Measurements from ENCODE around the gene GRPEL1. TPM values are rescaled to one million over a fixed set of nuclear protein-coding genes. Genes with fewer than 3 reads are reported as not detected.

Gene GRPEL1
- total RNA-seq, 6 experiments from 2014 or later = 30.0 to 49.2 (median 45.3) TPM

- Histone ChIP-seq H3K4me3 (no peak overlapping the region), H3K36me3 (peaks cover 2 to 6% (median 4%) of the 10 kb centered on the region in 4 donors), H3K27me3 (no peaks in the 10 kb centered on the region), H3K9me3 (no peaks in the 10 kb centered on the region), H3K27ac (no peak overlapping the region), H3K4me1 (peaks cover 0 to 41% (median 18%) of the 10 kb centered on the region in 4 donors)
- TF ChIP-seq POLR2A (IDR thresholded peaks at IDR 0.05) (no peak), CTCF (IDR thresholded peaks at IDR 0.05) (no peak)
- ATAC-seq (peak; percentile 3 to 39 (median 36)), DNase-seq (no peak)
- intact Hi-C loops (cut with DNase I) = no loop called here
- WGBS (ENCODE audit: insufficient coverage, low coverage, low lambda C conversion rate, missing lambda C conversion rate) = 73% methylated on average over 3 of the region's 11 CpGs
These were observed 18.1 kb downstream of the GRPEL1 start for GRCh38 chr4:7049739-7050138.

GRCh38 chr4:7049295-7049694 lies 18.6 kb downstream of the GRPEL1 start:
- intact Hi-C loops (cut with DNase I) = no loop called here
- Histone ChIP-seq H3K27me3 (no peaks in the 10 kb centered on the region), H3K36me3 (peaks cover 0 to 2% (median under 1%) of the 10 kb centered on the region in 4 donors), H3K9me3 (no peaks in the 10 kb centered on the region), H3K4me1 (peaks cover 0 to 45% (median 20%) of the 10 kb centered on the region in 4 donors), H3K4me3 (no peak overlapping the region), H3K27ac (no peak overlapping the region)
- ATAC-seq = no peak
- no peak for DNase-seq
- TF ChIP-seq CTCF (IDR thresholded peaks at IDR 0.05) = no peak
- TF ChIP-seq POLR2A (IDR thresholded peaks at IDR 0.05) = no peak
- WGBS (ENCODE audit: insufficient coverage, low coverage, low lambda C conversion rate, missing lambda C conversion rate) = 92% methylated on average over 2 of the region's 4 CpGs

GRCh38 chr4:7048642-7049041 lies 19.2 kb downstream of the GRPEL1 start:
- H3K27me3 ChIP-seq = no peaks in the 10 kb centered on the region
- TF ChIP-seq CTCF (IDR thresholded peaks at IDR 0.05) (no peak), POLR2A (IDR thresholded peaks at IDR 0.05) (no peak)
- no peak overlapping the region for H3K4me3 ChIP-seq
- H3K4me1 ChIP-seq = peaks cover 0 to 46% (median 20%) of the 10 kb centered on the region in 4 donors
- H3K36me3 ChIP-seq = no peaks in the 10 kb centered on the region
- intact Hi-C loops (cut with DNase I) = no loop called here
- DNase-seq = no peak
- WGBS (ENCODE audit: insufficient coverage, low coverage, low lambda C conversion rate, missing lambda C conversion rate) = 93% methylated on average over 12 of the region's 12 CpGs
- H3K27ac ChIP-seq = no peak overlapping the region
- no peaks in the 10 kb centered on the region for H3K9me3 ChIP-seq
- ATAC-seq = no peak

GRCh38 chr4:7046971-7047370 lies 20.9 kb downstream of the GRPEL1 start:
- no peaks in the 10 kb centered on the region for H3K36me3 ChIP-seq
- TF ChIP-seq POLR2A (IDR thresholded peaks at IDR 0.05) (no peak), CTCF (IDR thresholded peaks at IDR 0.05) (no peak)
- peaks cover 0 to 49% (median 21%) of the 10 kb centered on the region in 4 donors for H3K4me1 ChIP-seq
- no peak for DNase-seq
- WGBS (ENCODE audit: insufficient coverage, low coverage, low lambda C conversion rate, missing lambda C conversion rate) = 93% methylated on average over 3 of the region's 9 CpGs
- H3K27ac ChIP-seq = no peak overlapping the region
- H3K27me3 ChIP-seq = no peaks in the 10 kb centered on the region
- no peak for ATAC-seq
- H3K4me3 ChIP-seq = no peak overlapping the region
- intact Hi-C loops (cut with DNase I) = no loop called here
- H3K9me3 ChIP-seq = no peaks in the 10 kb centered on the region
